ENCODE data around the gene FER1L5. TPM values are rescaled to one million over a fixed set of nuclear protein-coding genes. Genes with fewer than 3 reads are reported as not detected.

FER1L5 gene
- total RNA-seq, 1 experiment from 2014 or later, result 1.2 TPM

- no peak for TF ChIP-seq CTCF (conservative IDR thresholded peaks at IDR 0.05)
- Mint-ChIP-seq H3K4me3 (no peak overlapping the region; a peak in 1 of 5 replicates), H3K27me3 (ENCODE audit: low read depth) (no peaks in the 10 kb centered on the region; the same call in 1 of the 2 replicates), H3K9me3 (no peaks in the 10 kb centered on the region; a peak in 1 of 5 replicates), H3K36me3 (ENCODE audit: insufficient read depth in 1 of 3, low read depth in 3 of 3) (0 out of 7 replicates have a peak, but pooled peaks cover 0 to under 1% (median 0%) of the 10 kb centered on the region in 3 experiments), H3K4me1 (no peaks in the 10 kb centered on the region), H3K27ac (peak overlapping the region in 2 of 3 experiments; percentile 38 to 65; a peak in 1 of 7 replicates)
- Histone ChIP-seq H3K4ac (ENCODE audit: low read depth, low read length) (no peak overlapping the region), H4K20me1 (ENCODE audit: control insufficient read depth, insufficient read depth, insufficient read length) (no peaks in the 10 kb centered on the region), H4K8ac (replicated peaks; ENCODE audit: insufficient read length, low read depth, low read length) (no peak overlapping the region), H2AK5ac (ENCODE audit: insufficient read length, low read length) (no peak overlapping the region), H4K91ac (ENCODE audit: insufficient read length, low read depth, low read length) (no peak overlapping the region), H2BK5ac (ENCODE audit: insufficient read length, low read length) (no peak overlapping the region), H4K5ac (ENCODE audit: insufficient read length, low read depth, low read length) (no peak overlapping the region), H3K4me2 (ENCODE audit: insufficient read depth, insufficient read length, low read length) (no peak overlapping the region), H2BK12ac (ENCODE audit: insufficient read length, low read depth, low read length) (no peak overlapping the region), H3T11ph (ENCODE audit: low read length) (no peak overlapping the region), H3K27ac (ENCODE audit: insufficient read length, low read depth, low read length) (no peak overlapping the region), H3K23me2 (ENCODE audit: insufficient read length, low read depth, low read length, poor library complexity, severe bottlenecking) (no peaks in the 10 kb centered on the region), H2BK15ac (ENCODE audit: low read depth, low read length) (no peak overlapping the region), H3K79me1 (ENCODE audit: insufficient read depth, low read depth, low read length, poor library complexity, severe bottlenecking) (no peaks in the 10 kb centered on the region), H2BK20ac (ENCODE audit: low read depth, low read length, poor library complexity, severe bottlenecking) (no peak overlapping the region), H2AFZ (ENCODE audit: low read length) (no peak overlapping the region), H2BK120ac (ENCODE audit: low read depth, low read length, poor library complexity, severe bottlenecking) (no peak overlapping the region), H3K79me2 (ENCODE audit: insufficient read depth, low read length) (no peaks in the 10 kb centered on the region), H3K18ac (ENCODE audit: insufficient read length, low read depth, low read length) (no peak overlapping the region), H3K9ac (ENCODE audit: extremely low read depth, insufficient read length, low read length) (no peak overlapping the region), H3K9me3 (ENCODE audit: control insufficient read depth, low read depth, low read length) (no peaks in the 10 kb centered on the region), H3K23ac (ENCODE audit: insufficient read length, low read depth, low read length) (no peak overlapping the region), H3K27me3 (ENCODE audit: insufficient read depth, low read length) (no peaks in the 10 kb centered on the region), H3K4me1 (ENCODE audit: insufficient read depth, low read length) (no peaks in the 10 kb centered on the region), H3K56ac (ENCODE audit: insufficient read length, low read depth, low read length) (no peak overlapping the region), H3K14ac (ENCODE audit: insufficient read depth, low read length) (no peak overlapping the region)
- no peak for DNase-seq
- WGBS (ENCODE audit: extremely low coverage, insufficient read length, low lambda C conversion rate), result no CpG with 5 or more reads among the region's 8 CpGs
These were observed 51.7 kb downstream of the FER1L5 start for GRCh38 chr2:96694279-96694678.
